GM19328 (cell line): ENCODE results near the gene ST6GALNAC5.
"Not testable (repeated sequence)": the region's sequence is repeated elsewhere in the genome, so short reads cannot be mapped to it uniquely, and the experiment has no call there.

ENCODE experiments used
- ATAC-seq: cut with Tn5 transposase; IDR thresholded peaks from one replicate; pipeline ENCODE4 v1.9.1; 2021; ENCODE audit warnings: mild to moderate bottlenecking, moderate library complexity; ENCODE audit not compliant: unreplicated experiment

The ST6GALNAC5 gene

DNA sequence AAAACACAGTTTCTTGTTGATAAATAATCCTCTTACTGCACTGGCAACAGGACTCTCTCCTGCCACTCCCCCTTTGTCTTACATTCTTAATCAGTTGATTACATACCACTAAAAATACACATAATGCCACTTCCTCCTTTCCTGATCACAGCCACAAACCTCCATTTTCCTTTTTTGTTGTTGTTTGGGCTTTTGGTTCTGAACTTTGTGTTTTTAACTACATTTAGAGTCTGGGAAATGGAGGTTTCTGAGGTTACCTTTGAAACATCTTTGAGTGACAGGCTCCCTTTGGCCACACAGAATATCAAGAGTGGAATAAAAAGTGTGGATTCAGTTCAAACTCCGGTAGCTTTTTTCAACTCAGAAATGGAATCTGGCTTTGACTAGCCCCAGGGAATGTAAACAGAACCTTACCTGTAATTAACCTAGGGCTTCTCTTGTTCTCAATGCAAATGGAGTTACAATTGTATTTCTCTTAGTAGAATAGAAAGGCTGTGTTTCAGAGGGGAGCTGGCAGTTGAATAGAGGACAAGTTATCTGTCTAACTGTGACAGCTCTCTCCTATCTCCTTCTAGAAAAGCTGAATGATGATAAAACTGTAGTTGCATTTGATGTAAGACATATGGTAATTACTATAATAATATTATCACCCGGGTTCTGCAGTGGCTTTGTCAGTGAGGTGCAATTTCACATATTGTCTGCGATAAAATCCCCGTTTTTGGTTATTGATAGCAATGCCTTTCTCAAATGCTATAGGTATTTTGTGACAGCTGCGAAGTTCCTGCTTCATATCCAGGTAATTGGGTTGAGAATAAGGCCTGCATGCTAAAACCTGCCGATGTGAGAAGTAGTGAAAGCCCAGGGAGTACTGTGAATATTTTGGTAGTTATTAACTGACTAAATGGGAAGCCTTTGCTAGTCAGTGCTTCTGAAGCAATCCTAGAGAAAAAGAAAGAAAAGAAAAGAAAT is 66.9 kb downstream of the ST6GALNAC5 start:
- no peak for ATAC-seq

DNA sequence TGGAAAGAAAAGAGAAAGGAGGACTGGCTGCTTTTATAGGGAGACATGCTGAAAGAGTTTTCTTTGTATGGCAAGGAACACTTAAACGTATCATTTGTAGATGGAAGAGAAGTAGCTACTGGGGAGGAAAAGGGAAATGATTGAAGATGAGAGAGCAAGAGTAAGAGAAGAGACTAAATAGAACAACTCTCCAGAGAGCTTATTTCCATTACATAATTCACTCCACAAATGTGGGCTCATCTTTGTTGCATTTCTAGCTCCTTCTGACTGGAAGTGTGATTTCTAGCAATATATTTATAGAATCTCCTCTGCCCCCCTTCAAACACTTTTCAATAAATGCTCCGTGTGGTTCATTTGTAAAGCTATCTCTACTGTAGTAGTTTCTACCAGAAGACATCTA is 71.0 kb downstream of the ST6GALNAC5 start:
- no peak for ATAC-seq

DNA sequence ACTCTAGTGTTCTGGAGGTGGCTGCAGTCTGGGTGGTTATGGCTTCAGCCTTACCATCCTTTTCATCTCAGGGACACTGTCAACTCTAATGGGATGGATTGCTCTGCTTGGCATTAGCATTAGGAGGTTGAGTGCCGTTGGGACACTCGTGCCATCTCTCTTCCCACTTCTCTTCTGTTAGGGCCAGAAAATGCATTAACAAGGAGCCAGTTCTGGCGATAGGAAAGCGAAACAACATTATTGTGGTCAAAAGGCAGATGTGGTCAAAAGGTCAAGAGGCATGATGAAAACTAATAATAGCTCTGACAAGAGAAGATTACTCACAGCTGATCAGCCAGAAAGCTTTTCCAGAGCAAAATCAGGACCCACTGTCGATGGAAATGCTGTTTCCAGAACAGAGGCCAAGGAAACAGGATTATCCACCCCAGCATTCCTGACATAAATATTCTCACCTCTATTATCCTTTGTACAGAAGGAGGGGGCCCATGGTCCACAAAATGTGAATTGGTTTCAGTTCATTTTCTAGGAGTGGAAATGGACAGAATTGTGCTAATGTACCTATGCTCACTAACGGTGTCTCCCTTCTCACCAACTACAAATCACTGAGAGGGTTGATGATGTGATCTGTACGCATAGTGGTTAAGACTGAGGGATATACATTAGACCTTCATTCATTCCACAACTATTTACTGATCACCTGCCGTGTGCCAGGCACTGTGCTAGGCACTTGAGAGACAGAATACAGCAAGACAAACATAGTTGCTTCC is 72.0 kb downstream of the ST6GALNAC5 start:
- ATAC-seq, result no peak

DNA sequence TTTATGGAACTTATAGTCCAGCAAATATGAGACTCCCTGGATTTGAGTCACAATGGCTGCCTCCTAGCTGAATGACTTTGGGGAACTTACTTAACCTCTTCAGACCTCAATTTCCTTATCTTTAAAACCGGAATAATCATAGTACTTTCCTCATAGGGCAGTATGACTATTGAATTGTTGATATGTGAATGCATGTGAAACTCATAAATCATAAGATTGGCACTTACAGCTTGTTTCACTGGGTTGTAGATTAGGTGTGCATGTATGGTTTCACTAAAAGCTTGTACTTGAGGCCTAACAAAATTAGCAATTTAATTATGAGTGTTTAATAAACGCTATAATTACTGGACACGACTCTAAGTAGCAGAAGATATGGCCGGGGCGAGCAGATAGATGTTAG is 72.5 kb downstream of the ST6GALNAC5 start:
- ATAC-seq, result no peak

DNA sequence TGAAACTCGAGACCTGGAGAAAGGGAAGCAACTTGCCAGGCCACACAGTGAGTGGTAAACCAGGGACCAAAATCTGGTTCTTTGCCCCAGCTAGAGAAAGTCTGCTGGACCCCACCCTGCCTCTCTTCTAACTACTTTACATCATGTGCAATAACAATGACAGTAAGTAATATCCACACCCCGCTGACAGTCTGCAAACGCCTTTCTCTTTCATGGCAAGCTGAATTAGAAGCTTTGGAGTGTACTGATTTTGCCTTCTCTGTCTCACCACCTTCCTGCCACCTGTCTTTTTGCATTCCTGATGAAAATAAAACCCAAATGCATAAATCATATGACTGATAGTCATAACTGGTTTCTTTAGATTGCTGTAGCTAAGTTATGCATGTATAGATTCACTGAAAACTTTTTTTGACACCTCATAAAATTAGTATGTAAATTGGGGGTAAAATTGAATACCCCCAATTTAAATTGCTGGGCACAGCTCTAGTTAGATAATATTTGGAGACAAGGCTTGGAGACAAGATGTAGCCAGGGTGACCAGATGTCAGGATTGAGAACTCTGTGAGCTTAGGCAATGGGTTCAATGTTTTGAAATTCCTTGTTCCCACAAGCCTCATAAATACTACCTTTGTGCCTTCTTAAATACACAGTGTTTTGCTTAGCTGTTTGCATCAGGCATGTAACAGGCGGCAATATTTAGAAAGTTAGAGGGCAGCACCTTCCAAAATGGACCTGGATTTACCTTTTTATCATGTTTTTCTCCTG is 73.5 kb downstream of the ST6GALNAC5 start:
- ATAC-seq, result no peak

DNA sequence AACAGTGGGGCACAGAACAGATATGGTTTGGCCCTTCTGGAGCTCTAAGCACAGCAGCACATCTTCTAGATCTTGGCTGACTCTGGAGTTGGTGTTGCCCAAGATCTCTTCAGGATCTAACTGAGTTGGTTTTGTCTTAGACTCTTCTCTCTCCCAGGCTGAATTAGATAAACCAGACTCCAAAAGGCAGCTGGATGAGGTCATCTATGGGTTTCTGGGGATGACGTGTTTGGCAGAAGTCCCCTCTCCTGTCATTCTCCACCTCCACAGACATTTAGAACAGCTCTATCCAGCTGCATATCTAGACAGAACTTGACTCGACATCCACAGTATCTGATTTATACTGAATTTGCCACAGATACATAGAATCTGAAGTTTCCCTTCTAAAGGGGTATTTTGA is 75.3 kb downstream of the ST6GALNAC5 start:
- ATAC-seq, result no peak

DNA sequence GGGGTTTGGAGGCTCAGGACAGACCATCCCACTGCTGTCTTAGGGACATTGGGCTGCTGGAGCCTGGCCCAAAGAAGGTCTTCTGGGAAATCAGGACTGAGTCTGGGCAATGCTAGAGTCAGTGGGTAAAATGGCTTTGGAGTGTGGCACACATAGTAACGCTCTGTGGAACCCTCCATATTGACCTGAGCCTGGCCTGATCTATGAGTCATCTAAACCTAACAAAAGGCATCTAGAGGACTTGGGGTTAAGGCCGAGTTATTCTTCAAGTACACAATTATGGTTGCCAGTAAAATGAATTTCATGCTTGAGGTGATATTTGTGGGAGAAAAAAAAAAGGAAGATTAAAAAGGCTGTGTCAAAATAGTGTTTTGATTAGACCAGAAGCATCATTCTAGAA is 77.7 kb downstream of the ST6GALNAC5 start:
- no peak for ATAC-seq

DNA sequence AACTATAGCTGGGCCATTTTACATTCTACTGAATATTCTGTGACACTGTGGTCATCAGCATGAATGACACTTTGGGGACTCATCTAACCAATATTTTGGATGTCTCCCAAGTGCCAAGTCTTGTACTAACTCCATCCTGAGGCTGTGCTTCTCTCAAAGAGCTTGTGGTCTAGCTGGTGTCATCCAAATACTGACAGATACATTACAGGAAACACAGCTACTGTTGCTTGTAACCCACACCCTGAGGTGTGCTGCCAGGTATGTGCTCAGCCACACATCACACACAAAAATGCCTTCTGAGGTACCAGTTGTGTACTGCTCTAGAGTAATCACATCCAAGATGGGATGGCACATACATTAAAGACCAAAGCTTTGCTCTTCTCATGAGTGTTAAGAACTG is 81.6 kb downstream of the ST6GALNAC5 start:
- ATAC-seq, result no peak

DNA sequence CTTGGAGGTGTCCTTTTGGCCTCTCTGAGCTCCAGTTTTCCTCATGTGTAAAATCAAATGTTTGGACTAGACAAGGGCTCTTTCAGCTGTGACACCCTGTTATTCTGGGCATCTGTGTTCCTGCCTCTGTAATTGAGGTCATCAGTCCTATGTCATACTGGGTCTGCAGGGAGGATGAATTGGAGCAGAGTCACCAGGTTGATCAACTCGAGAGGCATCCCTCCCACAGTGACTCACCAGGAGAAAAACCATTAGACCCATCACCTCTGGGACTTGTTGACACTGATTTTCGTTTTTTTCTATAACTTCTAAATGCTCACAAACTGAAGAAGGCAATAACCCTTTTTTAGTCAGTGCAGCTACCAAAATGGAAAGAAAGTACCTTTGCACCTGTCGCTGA is 82.2 kb downstream of the ST6GALNAC5 start:
- ATAC-seq, result no peak

DNA sequence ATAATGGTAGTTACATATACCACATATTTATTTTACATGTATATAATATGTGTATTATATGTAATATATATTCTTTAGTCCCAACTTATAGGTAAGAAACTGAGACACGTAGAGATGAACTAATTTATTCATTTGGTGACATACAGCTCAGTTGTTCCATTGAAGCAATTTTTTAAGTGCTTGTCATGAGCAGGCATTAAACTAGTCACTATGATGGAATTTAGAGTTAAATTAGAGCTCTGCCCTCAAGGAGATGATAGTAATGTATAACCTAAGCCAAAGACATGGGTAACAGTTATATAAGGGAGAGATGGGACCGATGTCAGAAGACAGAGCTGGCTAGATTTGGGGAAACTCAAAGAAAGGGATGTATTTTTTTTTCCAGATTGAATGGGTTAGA is 83.0 kb downstream of the ST6GALNAC5 start:
- ATAC-seq, result no peak

DNA sequence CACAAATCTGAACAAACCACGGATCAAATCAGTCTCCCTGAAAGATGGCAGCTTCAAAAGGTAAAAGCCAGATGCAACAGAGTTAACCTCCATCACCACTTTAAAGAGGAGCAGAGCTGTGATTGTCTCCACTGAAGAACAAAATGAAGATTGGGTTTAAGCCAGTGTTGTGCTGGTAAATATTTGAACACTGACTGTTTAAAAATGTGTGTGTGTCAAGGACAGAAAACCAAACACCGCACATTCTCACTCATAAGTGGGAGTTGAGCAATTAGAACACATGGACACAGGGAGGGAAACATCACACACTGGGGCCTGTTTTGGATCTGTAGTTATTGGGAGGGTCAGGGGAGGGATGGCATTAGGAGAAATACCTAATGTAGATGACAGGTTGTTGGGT is 83.9 kb downstream of the ST6GALNAC5 start:
- ATAC-seq, result no peak

DNA sequence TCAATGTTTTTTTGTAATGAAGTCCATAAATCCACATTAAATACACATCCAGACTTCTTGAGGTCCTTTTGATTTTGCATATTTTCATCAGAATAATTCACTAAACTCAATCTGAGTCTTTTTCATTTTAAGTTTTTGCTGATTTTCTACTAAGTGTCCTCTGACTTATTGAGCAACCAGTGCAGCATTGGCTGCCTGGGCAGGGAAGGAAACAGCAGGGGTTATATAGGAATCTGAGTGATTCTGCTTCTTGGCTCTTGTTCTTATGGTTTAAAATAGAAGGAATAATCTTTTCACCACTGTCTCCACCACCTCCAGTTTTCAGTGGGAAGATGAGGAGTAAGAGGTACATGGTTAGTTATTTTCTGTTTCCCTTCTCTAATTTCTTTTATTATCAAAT is 88.4 kb downstream of the ST6GALNAC5 start:
- no peak for ATAC-seq

DNA sequence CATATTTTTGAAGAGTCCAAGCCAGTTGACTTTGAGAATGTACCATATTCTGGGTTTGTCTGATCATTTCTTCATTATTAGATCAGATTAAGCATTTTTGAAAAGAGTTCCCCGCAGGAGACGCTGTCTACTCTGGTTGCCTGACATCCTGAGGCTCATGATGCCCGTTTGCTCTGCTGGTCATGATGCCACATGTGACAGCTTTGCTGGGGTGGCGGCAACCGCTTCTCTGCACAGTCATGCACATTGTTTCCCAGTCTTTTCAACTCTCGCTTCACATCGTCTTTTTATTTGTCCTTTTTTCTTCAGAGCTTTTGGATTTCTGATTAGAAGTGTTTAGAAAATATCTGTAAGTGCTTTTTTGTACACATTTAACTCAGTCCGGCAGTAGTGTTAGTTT is 90.7 kb downstream of the ST6GALNAC5 start:
- no peak for ATAC-seq

DNA sequence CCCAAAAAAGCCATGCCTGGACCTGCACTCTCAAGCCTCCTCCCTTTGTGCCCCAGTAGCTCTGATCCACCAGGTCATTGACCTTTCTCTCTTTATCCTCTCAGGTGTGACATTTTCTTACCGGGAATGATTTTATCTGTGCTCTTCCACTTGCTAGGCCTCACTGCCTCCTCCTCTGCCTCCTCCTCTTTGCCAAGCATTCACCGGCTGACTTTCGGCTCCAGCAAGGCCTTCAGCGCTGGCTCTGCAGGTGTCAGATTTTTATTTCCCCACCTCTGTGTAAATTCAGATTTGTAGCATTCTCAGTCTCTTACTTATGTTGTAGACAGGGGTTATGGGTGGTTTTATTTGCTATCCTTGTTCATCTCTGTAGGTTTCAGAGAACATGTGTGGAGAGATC is 91.5 kb downstream of the ST6GALNAC5 start:
- ATAC-seq, result no peak

DNA sequence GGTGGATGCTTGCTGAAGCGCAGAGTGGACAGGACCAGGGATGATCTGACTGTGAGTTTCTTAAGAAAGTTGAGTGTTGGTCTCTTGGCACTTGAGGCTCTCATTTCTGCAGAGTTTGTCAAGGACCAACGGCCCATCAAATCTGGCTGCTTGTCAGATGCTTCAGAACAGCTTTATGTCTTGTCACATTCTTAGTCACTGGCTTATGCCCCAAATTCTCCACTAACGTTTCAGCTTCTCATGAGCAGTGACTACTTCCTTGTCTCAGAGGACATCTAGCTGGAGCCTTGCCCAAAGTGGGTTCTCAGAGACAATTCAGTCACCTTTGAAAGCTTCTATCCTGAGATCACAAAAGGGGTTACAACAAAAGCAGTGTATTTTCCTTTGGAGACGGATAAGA is 92.3 kb downstream of the ST6GALNAC5 start:
- no peak for ATAC-seq

DNA sequence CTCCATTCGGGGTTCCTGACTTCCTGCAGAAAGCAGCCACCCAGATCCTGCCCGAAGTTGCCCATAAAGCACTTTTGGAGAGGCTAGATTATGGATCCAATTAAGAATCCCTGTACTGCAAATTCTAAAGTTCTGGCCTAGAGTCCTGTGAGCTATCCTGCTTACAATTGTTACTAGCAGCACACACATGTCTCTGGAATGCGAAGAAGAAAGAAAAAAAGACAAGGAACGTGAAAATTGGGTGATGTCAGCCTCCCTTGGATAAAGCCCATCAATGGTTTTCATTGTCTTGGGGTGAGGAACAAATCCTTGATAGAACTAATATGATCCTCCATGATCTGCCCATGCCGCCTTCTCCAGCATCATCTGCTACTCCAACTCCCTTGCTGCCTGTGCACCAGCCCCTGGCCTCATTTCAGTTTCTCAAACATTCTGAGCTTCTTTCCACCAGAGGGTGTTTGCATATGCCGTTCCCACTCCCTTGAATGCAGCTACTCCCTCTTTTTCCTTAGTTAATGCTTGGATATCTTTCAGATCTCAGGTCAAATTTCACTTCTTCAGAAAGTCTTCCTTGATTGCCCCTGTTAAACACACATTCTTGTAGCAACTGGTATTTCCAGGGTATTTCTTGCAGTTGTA is 94.0 kb downstream of the ST6GALNAC5 start:
- ATAC-seq, result no peak

DNA sequence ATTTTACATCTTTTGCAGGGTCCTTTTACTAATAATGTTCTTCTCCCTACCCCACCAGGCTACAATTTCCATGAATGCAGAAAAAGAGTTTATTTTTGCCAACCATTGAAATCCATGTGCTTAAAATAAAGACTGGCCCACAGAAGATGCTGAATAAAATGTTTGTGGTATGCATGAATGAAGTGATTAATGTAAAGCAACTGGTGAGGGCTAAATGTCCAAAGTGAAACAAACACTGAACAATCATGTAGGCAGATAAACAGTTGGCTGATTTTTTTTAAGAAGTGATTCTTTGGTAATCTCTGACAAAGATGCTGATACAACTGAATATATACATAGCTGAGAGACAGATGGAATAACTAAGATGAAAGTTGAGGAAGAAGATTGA is 94.5 kb downstream of the ST6GALNAC5 start:
- no peak for ATAC-seq

DNA sequence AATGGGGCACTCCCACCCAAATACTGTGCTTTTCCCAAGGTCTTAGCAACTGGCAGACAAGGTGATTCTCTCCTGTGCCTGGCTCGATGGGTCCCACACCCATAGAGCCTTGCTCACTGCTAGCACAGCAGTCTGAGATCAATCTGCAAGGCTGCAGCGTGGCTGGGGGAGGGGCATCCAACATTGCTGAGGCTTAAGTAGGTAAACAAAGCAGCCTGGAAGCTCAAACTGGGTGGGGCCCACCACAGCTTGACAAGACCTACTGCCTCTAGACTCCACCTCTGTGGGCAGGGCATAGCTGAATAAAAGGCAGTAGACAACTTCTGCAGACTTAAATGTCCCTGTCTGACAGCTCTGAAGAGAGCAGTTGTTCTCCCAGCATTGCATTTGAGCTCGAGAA is 114.0 kb downstream of the ST6GALNAC5 start:
- ATAC-seq, result not testable (repeated sequence)

DNA sequence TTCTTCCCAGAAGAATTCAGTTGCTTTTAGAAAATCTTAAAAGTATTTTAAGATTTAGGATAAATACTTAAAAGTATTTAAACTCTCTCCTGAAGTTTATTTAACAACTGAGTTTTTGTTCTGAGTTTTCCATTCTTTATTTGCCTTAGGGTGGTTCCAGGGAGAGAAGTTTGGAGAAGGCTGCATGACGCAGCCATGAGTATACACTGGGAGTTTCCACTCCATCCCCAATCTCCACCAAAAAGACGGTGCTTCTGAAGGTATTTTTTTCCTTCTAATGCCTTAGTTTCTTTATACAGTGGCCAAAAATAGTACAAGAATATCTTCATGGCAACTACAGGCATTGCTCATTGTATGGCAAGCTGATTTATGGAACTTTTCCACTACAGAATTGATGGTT is 122.7 kb downstream of the ST6GALNAC5 start:
- ATAC-seq, result no peak

DNA sequence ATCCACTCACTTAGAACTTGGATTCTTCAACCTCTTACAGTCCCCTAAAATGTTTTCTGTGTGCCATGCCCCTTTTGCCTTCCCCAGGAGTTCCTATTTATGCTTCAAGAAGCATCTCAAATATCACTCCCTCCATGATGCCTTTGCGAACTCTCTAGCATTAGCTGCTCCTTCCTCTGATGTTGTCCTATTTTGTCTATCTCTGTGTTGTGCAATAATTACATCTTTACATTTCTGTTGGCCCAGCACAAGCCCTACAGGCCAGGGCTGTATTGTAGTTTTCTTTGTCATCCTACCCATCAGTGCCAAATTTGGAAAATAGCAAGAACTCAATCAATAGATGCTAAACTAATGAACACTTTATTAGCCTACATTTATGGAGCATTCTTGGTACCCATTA is 125.8 kb downstream of the ST6GALNAC5 start:
- ATAC-seq, result no peak
